ENCODE results near the gene CNNM1. TPM values are rescaled to one million over a fixed set of nuclear protein-coding genes. Genes with fewer than 3 reads are reported as not detected.

Gene CNNM1
- total RNA-seq, 1 donor from 2014 or later = 0.20 TPM

DNA sequence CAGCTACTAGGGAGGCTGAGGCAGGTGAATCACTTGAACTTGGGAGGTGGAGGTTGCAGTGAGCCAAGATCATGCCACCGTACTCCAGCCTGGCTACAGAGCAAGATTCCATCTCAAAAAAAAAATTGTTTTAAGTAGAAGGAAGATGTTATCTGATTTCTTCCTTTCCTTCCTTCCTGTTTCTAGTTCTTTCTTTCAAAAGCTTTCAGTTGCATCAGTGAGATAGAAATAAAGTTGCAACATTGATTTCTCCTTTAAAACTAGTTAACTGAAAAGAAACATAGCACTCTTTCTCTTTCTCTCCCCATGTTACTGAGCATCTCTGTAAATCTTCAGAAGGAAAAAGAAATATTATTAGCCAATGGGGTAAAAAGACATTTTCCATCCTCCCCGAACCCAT lies 37.5 kb downstream of the CNNM1 start:
- peaks cover 44% of the 10 kb centered on the region for H3K27me3 Mint-ChIP-seq (ENCODE audit: low read depth)
- H3K4me1 Mint-ChIP-seq (ENCODE audit: low read depth) = no peaks in the 10 kb centered on the region
- TF ChIP-seq, protein P1, sequence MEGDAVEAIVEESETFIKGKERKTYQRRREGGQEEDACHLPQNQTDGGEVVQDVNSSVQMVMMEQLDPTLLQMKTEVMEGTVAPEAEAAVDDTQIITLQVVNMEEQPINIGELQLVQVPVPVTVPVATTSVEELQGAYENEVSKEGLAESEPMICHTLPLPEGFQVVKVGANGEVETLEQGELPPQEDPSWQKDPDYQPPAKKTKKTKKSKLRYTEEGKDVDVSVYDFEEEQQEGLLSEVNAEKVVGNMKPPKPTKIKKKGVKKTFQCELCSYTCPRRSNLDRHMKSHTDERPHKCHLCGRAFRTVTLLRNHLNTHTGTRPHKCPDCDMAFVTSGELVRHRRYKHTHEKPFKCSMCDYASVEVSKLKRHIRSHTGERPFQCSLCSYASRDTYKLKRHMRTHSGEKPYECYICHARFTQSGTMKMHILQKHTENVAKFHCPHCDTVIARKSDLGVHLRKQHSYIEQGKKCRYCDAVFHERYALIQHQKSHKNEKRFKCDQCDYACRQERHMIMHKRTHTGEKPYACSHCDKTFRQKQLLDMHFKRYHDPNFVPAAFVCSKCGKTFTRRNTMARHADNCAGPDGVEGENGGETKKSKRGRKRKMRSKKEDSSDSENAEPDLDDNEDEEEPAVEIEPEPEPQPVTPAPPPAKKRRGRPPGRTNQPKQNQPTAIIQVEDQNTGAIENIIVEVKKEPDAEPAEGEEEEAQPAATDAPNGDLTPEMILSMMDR (IDR thresholded peaks at IDR 0.05) = no peak
- no peak for DNase-seq (ENCODE audit: low spot score)
- no peak overlapping the region for H3K27ac Mint-ChIP-seq (ENCODE audit: unreplicated experiment)
- H3K9me3 Mint-ChIP-seq (ENCODE audit: low read depth) = no peaks in the 10 kb centered on the region
- peaks cover 1% of the 10 kb centered on the region for H3K36me3 Mint-ChIP-seq (ENCODE audit: low read depth)
- H3K4me3 Mint-ChIP-seq (ENCODE audit: unreplicated experiment) = no peak overlapping the region

DNA sequence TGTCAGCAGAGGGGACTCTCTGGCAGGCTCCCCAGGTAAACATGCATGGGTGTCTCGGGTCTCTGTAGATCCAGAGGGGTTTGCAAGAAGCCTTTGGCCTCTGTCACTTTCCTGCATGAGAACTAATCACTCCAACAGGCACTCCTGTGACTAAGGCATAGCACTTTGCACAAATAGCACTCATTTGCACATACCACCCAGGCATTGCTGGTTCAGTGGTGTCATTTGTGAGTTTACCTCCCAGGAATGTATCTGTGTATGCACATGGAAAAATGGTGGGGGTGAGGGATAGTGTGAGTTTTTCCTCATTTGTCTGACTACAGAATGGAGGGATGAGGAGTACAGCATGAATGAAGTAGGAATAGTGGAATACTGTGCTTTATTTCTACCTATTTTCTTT lies 39.5 kb downstream of the CNNM1 start:
- H3K36me3 Mint-ChIP-seq (ENCODE audit: low read depth) = peaks cover 1% of the 10 kb centered on the region
- TF ChIP-seq, protein P1 (IDR thresholded peaks at IDR 0.05) = no peak
- peaks cover 46% of the 10 kb centered on the region for H3K27me3 Mint-ChIP-seq (ENCODE audit: low read depth)
- no peaks in the 10 kb centered on the region for H3K9me3 Mint-ChIP-seq (ENCODE audit: low read depth)
- no peak overlapping the region for H3K4me3 Mint-ChIP-seq (ENCODE audit: unreplicated experiment)
- H3K27ac Mint-ChIP-seq (ENCODE audit: unreplicated experiment) = no peak overlapping the region
- peaks cover 9% of the 10 kb centered on the region for H3K4me1 Mint-ChIP-seq (ENCODE audit: low read depth)
- DNase-seq (ENCODE audit: low spot score) = no peak

DNA sequence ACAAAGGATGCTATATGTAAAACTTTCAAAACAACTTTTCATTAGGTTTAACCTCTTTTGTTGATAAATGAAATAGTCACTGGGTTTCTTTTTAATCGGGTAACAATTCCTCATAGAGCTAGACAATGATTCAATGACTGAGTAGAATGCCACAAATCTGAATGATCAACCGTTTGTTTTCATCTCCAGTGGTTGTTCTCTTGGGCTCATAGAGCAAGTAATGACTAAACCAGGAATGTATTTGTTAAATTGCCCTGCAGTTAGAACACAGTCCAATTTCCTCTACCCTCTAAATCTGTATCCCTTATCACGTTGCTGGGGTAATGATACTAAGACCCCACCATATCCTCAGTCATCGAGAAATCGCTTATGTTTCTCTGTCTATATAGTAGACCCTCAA lies 40.0 kb downstream of the CNNM1 start:
- Mint-ChIP-seq H3K36me3 (ENCODE audit: low read depth) (peaks cover 1% of the 10 kb centered on the region), H3K9me3 (ENCODE audit: low read depth) (no peaks in the 10 kb centered on the region), H3K4me3 (ENCODE audit: unreplicated experiment) (no peak overlapping the region), H3K27me3 (ENCODE audit: low read depth) (peaks cover 48% of the 10 kb centered on the region), H3K4me1 (ENCODE audit: low read depth) (peaks cover 9% of the 10 kb centered on the region), H3K27ac (ENCODE audit: unreplicated experiment) (no peak overlapping the region)
- TF ChIP-seq, protein P1 (IDR thresholded peaks at IDR 0.05) = no peak
- no peak for DNase-seq (ENCODE audit: low spot score)

DNA sequence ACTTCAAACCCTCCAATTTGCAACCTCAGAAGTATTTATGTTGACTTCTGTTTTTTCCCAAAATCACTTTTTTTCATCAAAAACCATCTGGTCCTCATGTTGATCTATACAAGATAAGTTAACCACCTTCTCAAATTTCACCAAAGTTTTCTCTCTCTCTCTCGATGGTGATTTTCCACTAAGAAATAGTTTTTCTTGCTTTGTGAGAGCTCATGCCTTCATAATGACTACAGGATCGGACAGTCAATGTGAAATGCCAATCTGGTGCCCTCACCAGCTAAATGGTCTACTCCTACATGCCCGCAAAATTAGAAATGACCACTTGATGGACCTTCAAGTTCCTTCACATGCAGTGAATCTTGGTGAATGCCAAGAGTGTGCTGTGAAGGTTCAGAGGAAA lies 40.4 kb downstream of the CNNM1 start:
- Mint-ChIP-seq H3K36me3 (ENCODE audit: low read depth) (peaks cover 1% of the 10 kb centered on the region), H3K4me1 (ENCODE audit: low read depth) (peaks cover 9% of the 10 kb centered on the region), H3K9me3 (ENCODE audit: low read depth) (no peaks in the 10 kb centered on the region), H3K27me3 (ENCODE audit: low read depth) (peaks cover 48% of the 10 kb centered on the region), H3K4me3 (ENCODE audit: unreplicated experiment) (no peak overlapping the region), H3K27ac (ENCODE audit: unreplicated experiment) (no peak overlapping the region)
- TF ChIP-seq, protein P1 (IDR thresholded peaks at IDR 0.05) = no peak
- DNase-seq (ENCODE audit: low spot score) = no peak

DNA sequence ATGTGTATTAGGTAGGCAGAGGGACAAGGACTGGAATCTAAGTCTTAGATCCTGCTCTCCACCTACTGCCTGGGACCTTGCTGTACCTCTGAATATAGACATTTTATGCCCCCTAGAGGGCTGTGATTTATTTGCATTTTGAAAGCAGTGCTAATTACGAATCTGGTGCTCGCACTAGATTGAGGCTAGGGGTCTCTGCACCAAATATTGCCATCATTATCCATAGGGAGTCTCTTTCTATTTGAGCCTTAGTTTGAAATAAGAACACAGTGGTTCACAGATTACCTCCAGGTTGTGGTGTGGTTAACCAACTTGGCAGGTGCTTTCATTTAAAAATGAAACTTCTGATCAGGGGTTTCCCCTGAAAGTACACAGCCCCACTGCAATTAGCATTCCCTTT lies 41.8 kb downstream of the CNNM1 start:
- TF ChIP-seq, protein P1 (IDR thresholded peaks at IDR 0.05) = peak; percentile 68
- Mint-ChIP-seq H3K9me3 (ENCODE audit: low read depth) (no peaks in the 10 kb centered on the region), H3K27me3 (ENCODE audit: low read depth) (peaks cover 36% of the 10 kb centered on the region), H3K27ac (ENCODE audit: unreplicated experiment) (no peak overlapping the region), H3K36me3 (ENCODE audit: low read depth) (peaks cover 1% of the 10 kb centered on the region), H3K4me1 (ENCODE audit: low read depth) (peaks cover 18% of the 10 kb centered on the region), H3K4me3 (ENCODE audit: unreplicated experiment) (no peak overlapping the region)
- no peak for DNase-seq (ENCODE audit: low spot score)

Data from chondrocyte (in vitro differentiated cells).